SK-N-MC (cell line): ENCODE results near the gene ZFTA.

Experiments used
- EZH2 ChIP-seq: fragments of 200-600 bp; sonication (generic); IDR thresholded peaks from one replicate; pipeline ENCODE4 v1.6.1; 2017; ENCODE audit warnings: antibody characterized with exemption
- FOXP2 ChIP-seq: optimal IDR thresholded peaks from 2 replicates; pipeline ENCODE3; 2011; ENCODE audit warnings: mild to moderate bottlenecking, moderate library complexity; ENCODE audit not compliant: insufficient read depth; ENCODE audit errors: extremely low read length, control extremely low read depth
- POLR2AphosphoS5 ChIP-seq: IDR thresholded peaks from 2 replicates; pipeline ENCODE4 v1.6.1; 2012; ENCODE audit warnings: mild to moderate bottlenecking, low read depth, low read length, borderline replicate concordance

DNA sequence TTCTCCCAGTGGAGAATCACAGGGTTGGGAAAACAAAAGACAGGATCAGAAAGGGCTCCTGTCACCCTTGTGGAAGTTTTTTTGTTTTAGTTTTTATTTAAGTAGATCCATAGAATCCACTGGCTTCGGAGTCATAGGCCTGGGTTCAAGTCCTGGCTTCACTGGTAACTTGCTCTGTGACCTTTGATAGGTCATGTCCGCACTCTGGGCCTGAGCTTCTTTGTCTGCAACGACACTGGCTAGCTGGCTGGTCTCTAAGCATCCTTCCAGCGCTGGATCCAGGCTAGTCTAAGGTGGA is 1.4 kb downstream of the ZFTA start:
- no peak; the same call in 1 of the 2 replicates for TF ChIP-seq POLR2AphosphoS5
- TF ChIP-seq EZH2 = no peak
- no peak for TF ChIP-seq FOXP2
